Body of pancreas (tissue), 4 donors: ENCODE data around the gene STK11IP.

Source experiments
- POLR2A ChIP-seq, 3 donors: fragments of 450-650 bp; IDR thresholded peaks; one replicate each; pipeline ENCODE4 v1.6.1; 2016; ENCODE audit warnings: antibody characterized with exemption in 3 of 3, mild to moderate bottlenecking in 2 of 3
- TF ChIP-seq, protein P1 (sequence below), 7 experiments: fragments of 450-650 bp in 4 of 7; fragments of 200-600 bp in 3 of 7; sonication (generic) in 3 of 7; IDR thresholded peaks; one replicate each; pipeline ENCODE4 v1.5.1; 2016 to 2019; ENCODE audit warnings: antibody characterized with exemption in 7 of 7

DNA sequence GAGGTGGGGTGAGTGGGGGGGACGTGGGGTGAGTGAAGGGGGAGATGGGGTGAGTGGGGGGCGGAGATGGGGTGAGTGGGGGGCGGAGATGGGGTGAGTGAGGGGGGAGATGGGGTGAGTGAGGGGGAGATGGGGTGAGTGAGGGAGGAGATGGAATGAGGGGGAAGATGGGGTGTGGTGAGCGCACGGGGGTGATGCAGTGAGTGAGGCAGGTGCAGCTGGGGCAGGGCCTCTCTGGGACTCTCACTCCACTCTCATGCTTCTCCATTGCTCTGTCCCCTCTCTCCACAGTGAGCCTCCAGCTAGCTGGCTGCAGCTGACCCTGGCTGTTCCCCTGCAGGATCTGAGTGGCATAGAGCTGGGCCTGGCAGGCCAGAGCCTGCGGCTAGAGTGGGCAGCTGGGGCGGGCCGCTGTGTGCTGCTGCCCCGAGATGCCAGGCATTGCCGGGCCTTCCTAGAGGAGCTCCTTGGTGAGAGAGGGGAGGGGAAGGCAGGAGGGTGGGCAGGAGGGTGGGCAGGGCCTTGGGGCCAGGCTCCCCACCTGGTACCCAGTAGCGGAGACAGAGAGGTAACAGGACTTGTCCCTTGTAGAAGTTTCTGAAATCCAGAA lies 15.9 kb downstream of the STK11IP start:
- TF ChIP-seq, protein P1, sequence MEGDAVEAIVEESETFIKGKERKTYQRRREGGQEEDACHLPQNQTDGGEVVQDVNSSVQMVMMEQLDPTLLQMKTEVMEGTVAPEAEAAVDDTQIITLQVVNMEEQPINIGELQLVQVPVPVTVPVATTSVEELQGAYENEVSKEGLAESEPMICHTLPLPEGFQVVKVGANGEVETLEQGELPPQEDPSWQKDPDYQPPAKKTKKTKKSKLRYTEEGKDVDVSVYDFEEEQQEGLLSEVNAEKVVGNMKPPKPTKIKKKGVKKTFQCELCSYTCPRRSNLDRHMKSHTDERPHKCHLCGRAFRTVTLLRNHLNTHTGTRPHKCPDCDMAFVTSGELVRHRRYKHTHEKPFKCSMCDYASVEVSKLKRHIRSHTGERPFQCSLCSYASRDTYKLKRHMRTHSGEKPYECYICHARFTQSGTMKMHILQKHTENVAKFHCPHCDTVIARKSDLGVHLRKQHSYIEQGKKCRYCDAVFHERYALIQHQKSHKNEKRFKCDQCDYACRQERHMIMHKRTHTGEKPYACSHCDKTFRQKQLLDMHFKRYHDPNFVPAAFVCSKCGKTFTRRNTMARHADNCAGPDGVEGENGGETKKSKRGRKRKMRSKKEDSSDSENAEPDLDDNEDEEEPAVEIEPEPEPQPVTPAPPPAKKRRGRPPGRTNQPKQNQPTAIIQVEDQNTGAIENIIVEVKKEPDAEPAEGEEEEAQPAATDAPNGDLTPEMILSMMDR (IDR thresholded peaks at IDR 0.05) = no peak
- no peak for TF ChIP-seq POLR2A (IDR thresholded peaks at IDR 0.05)
